Measurements from ENCODE around the gene BIRC3. TPM values are rescaled to one million over a fixed set of nuclear protein-coding genes. Genes with fewer than 3 reads are reported as not detected.
A peak's percentile ranks its signal among the peaks of the same experiment; 100 is the strongest.

The BIRC3 gene
- total RNA-seq, 1 donor, result 8.2 TPM

GRCh38 chr11:102383839-102384238 lies 66.6 kb downstream of the BIRC3 start:
- no peak overlapping the region for H3K4me3 ChIP-seq (ENCODE audit: low read depth, low read length)
- no peak for TF ChIP-seq CTCF (IDR thresholded peaks at IDR 0.05; ENCODE audit: insufficient read depth, low read depth, low read length)
- DNase-seq (ENCODE audit: low read depth), result no peak

GRCh38 chr11:102384419-102385079 lies 67.3 kb downstream of the BIRC3 start:
- TF ChIP-seq CTCF (IDR thresholded peaks at IDR 0.05; ENCODE audit: insufficient read depth, low read depth, low read length), result no peak
- no peak for DNase-seq (ENCODE audit: low read depth)
- H3K4me3 ChIP-seq (ENCODE audit: low read depth, low read length), result no peak overlapping the region

GRCh38 chr11:102385085-102386007 lies 68.1 kb downstream of the BIRC3 start:
- no peak for TF ChIP-seq CTCF (IDR thresholded peaks at IDR 0.05; ENCODE audit: insufficient read depth, low read depth, low read length)
- no peak for DNase-seq (ENCODE audit: low read depth)
- H3K4me3 ChIP-seq (ENCODE audit: low read depth, low read length), result no peak overlapping the region

- DNase-seq (ENCODE audit: low read depth), result peak; percentile 12
- H3K4me3 ChIP-seq (ENCODE audit: low read depth, low read length), result no peak overlapping the region
- no peak for TF ChIP-seq CTCF (IDR thresholded peaks at IDR 0.05; ENCODE audit: insufficient read depth, low read depth, low read length)
Observed at GRCh38 chr11:102386136-102386734, 69.0 kb downstream of the BIRC3 start.

GRCh38 chr11:102387043-102387781 lies 69.9 kb downstream of the BIRC3 start:
- peak; percentile 20 for DNase-seq (ENCODE audit: low read depth)
- no peak overlapping the region for H3K4me3 ChIP-seq (ENCODE audit: low read depth, low read length)
- no peak for TF ChIP-seq CTCF (IDR thresholded peaks at IDR 0.05; ENCODE audit: insufficient read depth, low read depth, low read length)

Small RNA genes lying within 50 kb of the gene (small RNA-seq; reads per million reads assigned to genes)
- gene AP000942.3, result not detected
- not detected for gene AP000942.4
- gene RNU6-952P, result not detected

Other genes starting within 250 kb of the BIRC3 start
- gene YAP1, start 207.0 kb upstream of the BIRC3 start, total RNA-seq, result 127 and 148 TPM in 2 replicates
- 63.5 and 108 TPM in 2 replicates for gene BIRC2, start 29.7 kb downstream of the BIRC3 start, total RNA-seq
- gene TMEM123, start 135.3 kb downstream of the BIRC3 start, total RNA-seq, result 61.2 and 89.8 TPM in 2 replicates
- 0.43 and 2.6 TPM in 2 replicates for gene MMP7, start 213.3 kb downstream of the BIRC3 start, total RNA-seq